SK-N-SH treated with all-trans-retinoic acid at 6 μM for 48 hours (cell line): Measurements from ENCODE around the gene MANSC4.

Experiments used
- ATAC-seq: fragments of 200-7000 bp; cut with Tn5 transposase; 3 replicates; pipeline ENCODE4 v1.9.1; 2020; ENCODE audit warnings: mild to moderate bottlenecking, moderate library complexity
- BACH2 ChIP-seq: fragments of 250-450 bp; sonication (Bioruptor Pico); IDR thresholded peaks from 2 replicates; pipeline ENCODE4 v1.9.0; 2021; ENCODE audit warnings: mild to moderate bottlenecking, borderline replicate concordance
- CSDC2 ChIP-seq: fragments of 250-450 bp; sonication (Bioruptor Pico); IDR thresholded peaks from 2 replicates; pipeline ENCODE4 v1.5.0; 2020; ENCODE audit warnings: mild to moderate bottlenecking, moderate library complexity
- ESRRG ChIP-seq: fragments of 250-450 bp; sonication (Bioruptor Pico); IDR thresholded peaks from 2 replicates; pipeline ENCODE4 v1.6.1; 2021; ENCODE audit warnings: mild to moderate bottlenecking
- GLIS3 ChIP-seq: fragments of 250-450 bp; sonication (Bioruptor Pico); IDR thresholded peaks from 2 replicates; pipeline ENCODE4 v1.5.0; 2020; ENCODE audit warnings: mild to moderate bottlenecking, moderate library complexity
- ISL1 ChIP-seq: fragments of 250-450 bp; sonication (Bioruptor Pico); IDR thresholded peaks from 2 replicates; pipeline ENCODE4 v2.1.2; 2022; ENCODE audit warnings: mild to moderate bottlenecking, moderate library complexity
- OSR1 ChIP-seq: fragments of 250-450 bp; sonication (Bioruptor Pico); IDR thresholded peaks from 2 replicates; pipeline ENCODE4 v1.8.0; 2022; ENCODE audit warnings: moderate library complexity, mild to moderate bottlenecking, inconsistent platforms
- PPARA ChIP-seq: fragments of 250-450 bp; sonication (Bioruptor Pico); IDR thresholded peaks from 2 replicates; pipeline ENCODE4 v1.5.0; 2020; ENCODE audit warnings: mild to moderate bottlenecking, borderline replicate concordance
- RARB ChIP-seq: fragments of 250-450 bp; sonication (Bioruptor Pico); IDR thresholded peaks from 2 replicates; pipeline ENCODE4 v1.8.0; 2021; ENCODE audit warnings: mild to moderate bottlenecking, moderate library complexity
- SNAI2 ChIP-seq: fragments of 250-450 bp; sonication (Bioruptor Pico); IDR thresholded peaks from 2 replicates; pipeline ENCODE4 v1.5.0; 2020; ENCODE audit warnings: mild to moderate bottlenecking, moderate library complexity
- TCF4 ChIP-seq: fragments of 250-450 bp; sonication (Bioruptor Pico); IDR thresholded peaks from 2 replicates; pipeline ENCODE4 v1.8.0; 2021; ENCODE audit warnings: mild to moderate bottlenecking, moderate library complexity, borderline replicate concordance
- TOX ChIP-seq: fragments of 250-450 bp; sonication (Bioruptor Pico); IDR thresholded peaks from 2 replicates; pipeline ENCODE4 v1.8.0; 2021; ENCODE audit warnings: mild to moderate bottlenecking, moderate library complexity, borderline replicate concordance
- ZC3H10 ChIP-seq: fragments of 250-450 bp; sonication (Bioruptor Pico); IDR thresholded peaks from 2 replicates; pipeline ENCODE4 v1.5.1; 2021; ENCODE audit warnings: mild to moderate bottlenecking, moderate library complexity
- ZFP3 ChIP-seq: fragments of 250-450 bp; sonication (Bioruptor Pico); IDR thresholded peaks from 2 replicates; pipeline ENCODE4 v1.5.0; 2020; ENCODE audit warnings: mild to moderate bottlenecking, moderate library complexity
- ZFP30 ChIP-seq: fragments of 450-650 bp; formaldehyde crosslinking; IDR thresholded peaks from 2 replicates; pipeline ENCODE4 v1.5.0; 2022; ENCODE audit warnings: mild to moderate bottlenecking, moderate library complexity
- ZNF565 ChIP-seq: fragments of 450-650 bp; formaldehyde crosslinking; conservative IDR thresholded peaks from 2 replicates; pipeline ENCODE4 v1.5.0; 2020; ENCODE audit warnings: low read depth, mild to moderate bottlenecking, moderate library complexity
- ZNF70 ChIP-seq: fragments of 450-650 bp; formaldehyde crosslinking; IDR thresholded peaks from 2 replicates; pipeline ENCODE4 v1.5.0; 2020; ENCODE audit warnings: mild to moderate bottlenecking, moderate library complexity
- ZNF8 ChIP-seq: fragments of 450-650 bp; formaldehyde crosslinking; IDR thresholded peaks from 2 replicates; pipeline ENCODE4 v1.5.0; 2020; ENCODE audit warnings: mild to moderate bottlenecking, moderate library complexity
- TF ChIP-seq, protein P1 (sequence below): fragments of 250-450 bp; sonication (Bioruptor Pico); IDR thresholded peaks from 2 replicates; pipeline ENCODE4 v1.5.0; 2020; ENCODE audit warnings: mild to moderate bottlenecking, moderate library complexity
- TF ChIP-seq, protein P2 (sequence below): fragments of 250-450 bp; sonication (Bioruptor Pico); IDR thresholded peaks from 2 replicates; pipeline ENCODE4 v1.5.1; 2021; ENCODE audit warnings: mild to moderate bottlenecking, moderate library complexity
- TF ChIP-seq, protein P3 (sequence below): fragments of 250-450 bp; sonication (Bioruptor Pico); IDR thresholded peaks from 2 replicates; pipeline ENCODE4 v1.8.0; 2020; ENCODE audit warnings: mild to moderate bottlenecking, moderate library complexity, borderline replicate concordance

MANSC4 gene

DNA sequence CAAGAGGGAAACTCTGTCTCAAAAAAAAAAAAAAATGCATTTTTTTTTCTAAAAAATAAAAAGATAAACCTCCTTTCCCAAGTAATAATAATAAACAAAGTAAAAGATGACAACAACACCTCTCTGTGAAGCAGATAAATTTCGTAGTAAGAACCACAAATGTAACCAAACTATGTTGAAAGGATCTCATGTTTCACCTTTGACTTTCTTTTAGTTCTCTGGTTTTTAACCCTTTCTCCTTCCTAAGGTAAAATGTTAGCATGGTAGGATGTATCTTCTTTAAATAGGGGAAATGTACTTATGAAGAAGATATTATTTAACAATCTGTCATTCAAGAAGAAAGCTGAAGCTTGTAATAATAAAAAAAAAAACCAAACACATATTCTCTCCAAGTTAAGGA is 1.8 kb downstream of the MANSC4 start:
- TF ChIP-seq ESRRG (CRISPR knock-in tag) = no peak
- no peak for ATAC-seq

DNA sequence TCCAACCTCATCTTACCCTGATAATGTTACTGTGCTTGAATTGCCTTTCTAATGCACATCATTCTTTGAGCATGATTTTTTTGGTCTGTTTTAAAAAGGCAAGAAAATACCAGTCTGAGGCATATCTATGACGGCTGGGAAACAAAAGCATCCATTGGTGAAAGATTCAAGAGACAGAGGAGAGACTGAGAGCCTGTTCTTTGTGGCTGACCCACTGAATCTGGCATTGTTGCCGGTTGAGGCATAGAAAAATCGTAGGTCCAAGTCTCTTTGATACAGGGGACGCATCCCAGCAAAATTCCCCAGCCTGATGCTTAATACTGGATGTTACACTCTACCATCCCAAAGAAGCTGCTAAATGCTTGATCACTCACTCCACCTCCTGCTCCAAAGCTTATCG is 2.9 kb downstream of the MANSC4 start:
- TF ChIP-seq ESRRG (CRISPR knock-in tag) (no peak), RARB (no peak), BACH2 (CRISPR knock-in tag) (no peak), SNAI2 (CRISPR knock-in tag) (no peak), GLIS3 (CRISPR knock-in tag) (no peak), ZFP30 (CRISPR knock-in tag) (no peak), ZNF70 (no peak), ZC3H10 (CRISPR knock-in tag) (no peak)
- TF ChIP-seq, protein P1, sequence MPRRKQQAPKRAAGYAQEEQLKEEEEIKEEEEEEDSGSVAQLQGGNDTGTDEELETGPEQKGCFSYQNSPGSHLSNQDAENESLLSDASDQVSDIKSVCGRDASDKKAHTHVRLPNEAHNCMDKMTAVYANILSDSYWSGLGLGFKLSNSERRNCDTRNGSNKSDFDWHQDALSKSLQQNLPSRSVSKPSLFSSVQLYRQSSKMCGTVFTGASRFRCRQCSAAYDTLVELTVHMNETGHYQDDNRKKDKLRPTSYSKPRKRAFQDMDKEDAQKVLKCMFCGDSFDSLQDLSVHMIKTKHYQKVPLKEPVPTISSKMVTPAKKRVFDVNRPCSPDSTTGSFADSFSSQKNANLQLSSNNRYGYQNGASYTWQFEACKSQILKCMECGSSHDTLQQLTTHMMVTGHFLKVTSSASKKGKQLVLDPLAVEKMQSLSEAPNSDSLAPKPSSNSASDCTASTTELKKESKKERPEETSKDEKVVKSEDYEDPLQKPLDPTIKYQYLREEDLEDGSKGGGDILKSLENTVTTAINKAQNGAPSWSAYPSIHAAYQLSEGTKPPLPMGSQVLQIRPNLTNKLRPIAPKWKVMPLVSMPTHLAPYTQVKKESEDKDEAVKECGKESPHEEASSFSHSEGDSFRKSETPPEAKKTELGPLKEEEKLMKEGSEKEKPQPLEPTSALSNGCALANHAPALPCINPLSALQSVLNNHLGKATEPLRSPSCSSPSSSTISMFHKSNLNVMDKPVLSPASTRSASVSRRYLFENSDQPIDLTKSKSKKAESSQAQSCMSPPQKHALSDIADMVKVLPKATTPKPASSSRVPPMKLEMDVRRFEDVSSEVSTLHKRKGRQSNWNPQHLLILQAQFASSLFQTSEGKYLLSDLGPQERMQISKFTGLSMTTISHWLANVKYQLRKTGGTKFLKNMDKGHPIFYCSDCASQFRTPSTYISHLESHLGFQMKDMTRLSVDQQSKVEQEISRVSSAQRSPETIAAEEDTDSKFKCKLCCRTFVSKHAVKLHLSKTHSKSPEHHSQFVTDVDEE (CRISPR knock-in tag) = no peak
- TF ChIP-seq, protein P2, sequence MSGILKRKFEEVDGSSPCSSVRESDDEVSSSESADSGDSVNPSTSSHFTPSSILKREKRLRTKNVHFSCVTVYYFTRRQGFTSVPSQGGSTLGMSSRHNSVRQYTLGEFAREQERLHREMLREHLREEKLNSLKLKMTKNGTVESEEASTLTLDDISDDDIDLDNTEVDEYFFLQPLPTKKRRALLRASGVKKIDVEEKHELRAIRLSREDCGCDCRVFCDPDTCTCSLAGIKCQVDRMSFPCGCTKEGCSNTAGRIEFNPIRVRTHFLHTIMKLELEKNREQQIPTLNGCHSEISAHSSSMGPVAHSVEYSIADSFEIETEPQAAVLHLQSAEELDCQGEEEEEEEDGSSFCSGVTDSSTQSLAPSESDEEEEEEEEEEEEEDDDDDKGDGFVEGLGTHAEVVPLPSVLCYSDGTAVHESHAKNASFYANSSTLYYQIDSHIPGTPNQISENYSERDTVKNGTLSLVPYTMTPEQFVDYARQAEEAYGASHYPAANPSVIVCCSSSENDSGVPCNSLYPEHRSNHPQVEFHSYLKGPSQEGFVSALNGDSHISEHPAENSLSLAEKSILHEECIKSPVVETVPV (CRISPR knock-in tag) = no peak
- TF ChIP-seq, all 23 proteins: peak for 0
- ATAC-seq = no peak

DNA sequence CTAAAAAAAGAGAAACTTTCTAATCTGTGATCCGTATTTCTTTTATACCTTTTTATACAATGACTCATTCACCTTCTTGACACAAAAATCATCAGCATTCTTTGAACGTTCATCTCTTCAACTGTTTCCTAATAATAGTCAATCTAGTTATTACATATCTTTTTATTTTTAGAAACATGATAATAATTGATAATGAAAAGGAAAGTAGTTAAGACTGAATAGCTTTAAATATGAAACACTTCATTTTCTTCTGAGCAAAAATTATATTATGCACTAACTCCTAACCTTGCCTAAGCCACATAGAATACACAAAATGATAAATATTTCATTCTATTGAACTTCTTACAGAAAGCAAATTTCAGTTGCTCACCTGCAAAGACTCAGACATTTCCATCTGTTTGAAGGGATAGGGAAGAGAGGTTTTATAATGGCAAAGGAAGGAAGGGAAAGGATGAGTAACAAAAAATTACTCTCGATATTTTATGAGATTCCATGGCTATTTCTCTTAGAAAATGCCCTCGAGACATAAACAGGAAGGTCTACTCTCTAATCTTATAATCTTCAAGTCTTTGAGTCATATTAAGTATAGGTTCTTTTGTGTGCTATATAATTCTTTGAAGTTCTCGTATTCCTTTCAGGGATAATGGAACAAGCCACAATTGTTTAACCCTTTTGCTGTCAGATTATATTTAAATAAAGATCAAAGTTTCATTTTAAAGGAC is 7.5 kb downstream of the MANSC4 start:
- TF ChIP-seq RARB (no peak), ESRRG (CRISPR knock-in tag) (no peak), ZNF70 (no peak), OSR1 (CRISPR knock-in tag) (no peak), ZFP3 (no peak), ZFP30 (CRISPR knock-in tag) (no peak), ZNF8 (CRISPR knock-in tag) (no peak), CSDC2 (CRISPR knock-in tag) (no peak), SNAI2 (CRISPR knock-in tag) (no peak), ZC3H10 (CRISPR knock-in tag) (no peak), PPARA (CRISPR knock-in tag) (no peak), ZNF565 (no peak), ISL1 (no peak), TOX (CRISPR knock-in tag) (no peak), BACH2 (CRISPR knock-in tag) (no peak), TCF4 (CRISPR knock-in tag) (no peak)
- TF ChIP-seq, protein P3, sequence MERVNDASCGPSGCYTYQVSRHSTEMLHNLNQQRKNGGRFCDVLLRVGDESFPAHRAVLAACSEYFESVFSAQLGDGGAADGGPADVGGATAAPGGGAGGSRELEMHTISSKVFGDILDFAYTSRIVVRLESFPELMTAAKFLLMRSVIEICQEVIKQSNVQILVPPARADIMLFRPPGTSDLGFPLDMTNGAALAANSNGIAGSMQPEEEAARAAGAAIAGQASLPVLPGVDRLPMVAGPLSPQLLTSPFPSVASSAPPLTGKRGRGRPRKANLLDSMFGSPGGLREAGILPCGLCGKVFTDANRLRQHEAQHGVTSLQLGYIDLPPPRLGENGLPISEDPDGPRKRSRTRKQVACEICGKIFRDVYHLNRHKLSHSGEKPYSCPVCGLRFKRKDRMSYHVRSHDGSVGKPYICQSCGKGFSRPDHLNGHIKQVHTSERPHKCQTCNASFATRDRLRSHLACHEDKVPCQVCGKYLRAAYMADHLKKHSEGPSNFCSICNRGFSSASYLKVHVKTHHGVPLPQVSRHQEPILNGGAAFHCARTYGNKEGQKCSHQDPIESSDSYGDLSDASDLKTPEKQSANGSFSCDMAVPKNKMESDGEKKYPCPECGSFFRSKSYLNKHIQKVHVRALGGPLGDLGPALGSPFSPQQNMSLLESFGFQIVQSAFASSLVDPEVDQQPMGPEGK = no peak
- TF ChIP-seq, protein P2 (CRISPR knock-in tag) = no peak
- TF ChIP-seq, protein P1 (CRISPR knock-in tag) = no peak
- peak; percentile 33 for ATAC-seq
